ENCODE data around the gene RPE. TPM values are rescaled to one million over a fixed set of nuclear protein-coding genes. Genes with fewer than 3 reads are reported as not detected.

RPE gene
- total and polyA plus RNA-seq, 10 of the 15 experiments (the other 5 are each of a cell fraction or from before 2014, with no cell fraction given) = 41.5 to 75.3 (median 46.8) TPM

DNA sequence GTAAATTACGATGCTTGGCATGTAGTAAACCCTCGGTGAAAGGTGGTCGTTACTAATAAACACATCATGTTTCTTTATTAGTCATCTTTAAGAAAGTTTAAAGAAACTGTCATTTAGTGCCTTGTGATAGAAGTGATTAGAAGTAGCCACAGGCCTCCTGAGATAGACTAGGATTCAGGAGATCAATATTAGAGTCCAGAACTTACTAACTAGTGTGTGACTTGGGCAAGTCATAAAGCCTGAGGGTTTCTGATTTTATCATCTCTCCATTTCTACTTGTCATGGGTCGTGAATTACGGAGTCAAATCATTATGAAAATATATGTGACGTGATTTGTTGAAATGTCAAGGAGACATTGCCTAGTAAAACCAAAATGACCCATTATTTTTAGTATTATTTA is 6.7 kb downstream of the RPE start:
- 7% methylated on average over 6 of the region's 6 CpGs for WGBS (ENCODE audit: insufficient coverage, insufficient replicate concordance, low lambda C conversion rate, missing lambda C conversion rate)
- POLR2A ChIA-PET = no interaction called here
- CTCF ChIA-PET = interaction anchor here (1.2 to 2.1 kb wide), 2 partner anchors 20 to 64 kb away, joined by 4 read pairs; no protein-coding TSS in a partner anchor
- intact Hi-C loops (cut with micrococcal nuclease; ENCODE audit: unreplicated experiment) = loop anchor here (10.0 kb wide), 1 partner anchor 466 kb away; the partner anchor contains the start of gene LANCL1
- RAD21 ChIA-PET (ENCODE audit: unreplicated experiment) = no interaction called here
- Histone ChIP-seq H3K4me2 (ENCODE audit: control insufficient read depth, insufficient read depth) (no peak overlapping the region), H3K79me2 (ENCODE audit: control insufficient read depth, insufficient read depth, low read length) (peaks cover 80% of the 10 kb centered on the region), H2AFZ (ENCODE audit: control insufficient read depth, low read depth, low read length) (no peak overlapping the region), H3K4me1 (ENCODE audit: control insufficient read depth, insufficient read depth, low read length) (peaks cover 3% of the 10 kb centered on the region; the same call in 1 of the 2 replicates), H3K27me3 (replicated peaks in 1 of 2; ENCODE audit: control insufficient read depth in 2 of 2, insufficient read depth in 2 of 2, low read length in 1 of 2) (no peaks in the 10 kb centered on the region), H3K27ac (ENCODE audit: control insufficient read depth, insufficient read depth) (no peak overlapping the region), H3K36me3 (ENCODE audit: control insufficient read depth in 2 of 2, insufficient read depth in 2 of 2, low read length in 1 of 2) (peaks cover 0 to 29% of the 10 kb centered on the region in 2 experiments; a peak in 1 of 4 replicates), H3K9ac (ENCODE audit: control insufficient read depth, insufficient read depth, low read length) (no peak overlapping the region), H3K9me3 (replicated peaks; ENCODE audit: control insufficient read depth, insufficient read depth, low read length) (no peaks in the 10 kb centered on the region), H4K20me1 (ENCODE audit: control insufficient read depth, insufficient read depth) (no peaks in the 10 kb centered on the region; the same call in 1 of the 2 replicates), H3K4me3 (no peak overlapping the region)
- FAIRE-seq (no peak), DNase-seq (ENCODE audit: low read depth, low spot score) (no peak), ATAC-seq (peak; percentile 19; the same call in 2 of the 3 replicates)
- no TSS peak for BruUV-seq (replicated peaks)
- SMC1A ChIA-PET (ENCODE audit: uncharacterized antibody, unreplicated experiment) = no interaction called here
- TF ChIP-seq, protein P1, sequence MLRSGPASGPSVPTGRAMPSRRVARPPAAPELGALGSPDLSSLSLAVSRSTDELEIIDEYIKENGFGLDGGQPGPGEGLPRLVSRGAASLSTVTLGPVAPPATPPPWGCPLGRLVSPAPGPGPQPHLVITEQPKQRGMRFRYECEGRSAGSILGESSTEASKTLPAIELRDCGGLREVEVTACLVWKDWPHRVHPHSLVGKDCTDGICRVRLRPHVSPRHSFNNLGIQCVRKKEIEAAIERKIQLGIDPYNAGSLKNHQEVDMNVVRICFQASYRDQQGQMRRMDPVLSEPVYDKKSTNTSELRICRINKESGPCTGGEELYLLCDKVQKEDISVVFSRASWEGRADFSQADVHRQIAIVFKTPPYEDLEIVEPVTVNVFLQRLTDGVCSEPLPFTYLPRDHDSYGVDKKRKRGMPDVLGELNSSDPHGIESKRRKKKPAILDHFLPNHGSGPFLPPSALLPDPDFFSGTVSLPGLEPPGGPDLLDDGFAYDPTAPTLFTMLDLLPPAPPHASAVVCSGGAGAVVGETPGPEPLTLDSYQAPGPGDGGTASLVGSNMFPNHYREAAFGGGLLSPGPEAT (IDR thresholded peaks at IDR 0.05; ENCODE audit: low read depth) = no peak
- peak; percentile 55 for TF ChIP-seq JUNB (IDR thresholded peaks at IDR 0.05)
- in situ Hi-C loops (cut with MboI) = loop anchor here (10.0 kb wide), 1 partner anchor 156 kb away; no protein-coding TSS in a partner anchor

DNA sequence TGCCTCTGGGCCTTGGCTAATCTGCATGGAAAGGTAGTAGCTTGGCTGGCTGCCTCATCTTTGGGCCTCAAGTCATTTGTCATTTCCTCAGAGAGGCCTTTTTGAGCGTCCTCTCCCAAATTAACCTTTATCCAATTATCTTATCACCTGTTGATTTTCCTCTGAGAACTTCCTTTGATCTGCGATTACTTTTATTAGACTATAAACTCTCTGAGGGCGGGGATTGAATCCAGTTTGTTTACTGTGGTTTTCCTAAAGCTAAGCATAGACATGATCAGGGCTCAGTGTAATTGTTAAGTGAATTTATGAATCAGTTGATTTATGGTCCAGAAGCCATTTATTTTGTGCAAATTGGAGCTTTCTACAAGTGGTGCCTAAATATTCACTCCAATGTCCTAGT is 7.5 kb downstream of the RPE start:
- ChIA-PET POLR2A (interaction anchor here (0.5 kb wide), 1 partner anchor 1849 kb away, joined by 3 read pairs; no protein-coding TSS in a partner anchor), SMC1A (ENCODE audit: uncharacterized antibody, unreplicated experiment) (interaction anchor here (1.1 kb wide), 1 partner anchor 28 kb away, joined by 3 read pairs; no protein-coding TSS in a partner anchor), CTCF (interaction anchor here (0.6 to 2.1 kb wide), 6 partner anchors 12 to 186 kb away, joined by 3 to 5 read pairs (median 4); no protein-coding TSS in a partner anchor), RAD21 (ENCODE audit: unreplicated experiment) (no interaction called here)
- Histone ChIP-seq H2AFZ (ENCODE audit: control insufficient read depth, low read depth, low read length) (no peak overlapping the region), H3K36me3 (ENCODE audit: control insufficient read depth in 2 of 2, insufficient read depth in 2 of 2, low read length in 1 of 2) (peaks cover 0 to 31% of the 10 kb centered on the region in 2 experiments; a peak in 1 of 4 replicates), H3K4me1 (ENCODE audit: control insufficient read depth, insufficient read depth, low read length) (no peaks in the 10 kb centered on the region), H3K27ac (ENCODE audit: control insufficient read depth, insufficient read depth) (no peak overlapping the region), H3K9me3 (replicated peaks; ENCODE audit: control insufficient read depth, insufficient read depth, low read length) (no peaks in the 10 kb centered on the region), H3K4me3 (no peak overlapping the region), H3K27me3 (replicated peaks in 1 of 2; ENCODE audit: control insufficient read depth in 2 of 2, insufficient read depth in 2 of 2, low read length in 1 of 2) (no peaks in the 10 kb centered on the region), H3K79me2 (ENCODE audit: control insufficient read depth, insufficient read depth, low read length) (peaks cover 72% of the 10 kb centered on the region), H3K4me2 (ENCODE audit: control insufficient read depth, insufficient read depth) (no peak overlapping the region), H3K9ac (ENCODE audit: control insufficient read depth, insufficient read depth, low read length) (no peak overlapping the region), H4K20me1 (ENCODE audit: control insufficient read depth, insufficient read depth) (no peaks in the 10 kb centered on the region; the same call in 1 of the 2 replicates)
- intact Hi-C loops (cut with micrococcal nuclease; ENCODE audit: unreplicated experiment) = loop anchor here (10.0 kb wide), 1 partner anchor 465 kb away; the partner anchor contains the start of gene LANCL1
- TF ChIP-seq BHLHE40 (IDR thresholded peaks at IDR 0.05; ENCODE audit: borderline replicate concordance in 1 of 2, low read depth in 2 of 2, low read length in 1 of 2) (no peak), SMARCA5 (IDR thresholded peaks at IDR 0.05) (no peak), NBN (IDR thresholded peaks at IDR 0.05) (no peak), ZBED1 (IDR thresholded peaks at IDR 0.05; ENCODE audit: borderline replicate concordance) (no peak), FOS (IDR thresholded peaks at IDR 0.05; ENCODE audit: borderline replicate concordance, extremely low read depth, insufficient read length) (no peak), TCF12 (IDR thresholded peaks at IDR 0.05; ENCODE audit: low read depth, low read length) (no peak)
- DNase-seq (ENCODE audit: low read depth, low spot score) (no peak), FAIRE-seq (no peak), ATAC-seq (no peak)
- 79% methylated on average over 3 of the region's 3 CpGs for WGBS (ENCODE audit: insufficient coverage, insufficient replicate concordance, low lambda C conversion rate, missing lambda C conversion rate)
- BruUV-seq (replicated peaks) = no TSS peak
- in situ Hi-C loops (cut with MboI) = loop anchor here (10.0 kb wide), 1 partner anchor 155 kb away; no protein-coding TSS in a partner anchor

All from GM12878 (cell line).